Breast epithelium (tissue), 3 donors: Measurements from ENCODE around the gene DPYD.

Experiments used
- CTCF ChIP-seq, 3 donors: fragments of 450-650 bp; IDR thresholded peaks; one replicate each; pipeline ENCODE4 v1.5.1; 2016 to 2017; ENCODE audit warnings: antibody characterized with exemption in 3 of 3, mild to moderate bottlenecking in 3 of 3, moderate library complexity in 3 of 3
- POLR2A ChIP-seq: fragments of 450-650 bp; IDR thresholded peaks from one replicate; pipeline ENCODE4 v1.6.1; 2016; ENCODE audit warnings: antibody characterized with exemption, mild to moderate bottlenecking, moderate library complexity
- POLR2AphosphoS5 ChIP-seq, 3 donors: sonication (generic); formaldehyde crosslinking; IDR thresholded peaks; one replicate each; pipeline ENCODE4 v1.6.1; 2017; ENCODE audit warnings: antibody characterized with exemption in 3 of 3

DNA sequence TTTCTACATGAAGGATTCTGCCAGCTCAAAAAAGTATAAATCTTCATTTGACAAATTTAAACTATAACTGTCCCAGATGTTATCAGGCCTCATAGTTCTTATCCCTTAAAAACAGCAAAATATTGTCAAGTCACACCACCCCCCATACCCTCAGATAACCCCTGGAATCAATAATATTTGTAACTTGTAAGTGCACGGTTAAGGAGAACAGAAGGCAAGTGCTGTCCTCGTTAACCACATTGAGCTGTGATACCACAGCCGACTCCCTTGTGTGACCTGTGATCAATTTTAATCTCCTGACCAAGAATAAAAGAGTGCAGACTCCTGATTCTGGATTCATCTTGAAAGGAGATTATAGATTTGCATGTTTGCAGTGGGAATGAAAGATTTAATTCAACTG lies 310.7 kb downstream of the DPYD start:
- TF ChIP-seq POLR2AphosphoS5 (IDR thresholded peaks at IDR 0.05) (no peak), POLR2A (no peak), CTCF (IDR thresholded peaks at IDR 0.05) (no peak)
